Epidermal melanocyte (primary cell): ENCODE measurements around the gene RBM10.

Experiments used
- DNase-seq: peaks from one replicate; pipeline ENCODE4 v3.0.0; 2011; ENCODE audit warnings: low spot score; ENCODE audit not compliant: insufficient read length

RBM10 gene

GRCh38 chrX:47233333-47234113, 88.5 kb downstream of the RBM10 start:
- DNase-seq: peak; percentile 81

- no peak for DNase-seq
These were observed 89.6 kb downstream of the RBM10 start for GRCh38 chrX:47234583-47234982.

- no peak for DNase-seq
These were observed 90.7 kb downstream of the RBM10 start for GRCh38 chrX:47235691-47236103.
